OCI-LY1 (cell line): ENCODE measurements around the gene ASCL2.

ENCODE experiments used
- H2AFZ ChIP-seq: fragments of 200-600 bp; sonication (generic), shearing (Covaris generic); 2 replicates; pipeline ENCODE4 v1.6.0; 2014; ENCODE audit warnings: antibody characterized with exemption, mild to moderate bottlenecking, low read length
- H3F3A ChIP-seq: fragments of 200-600 bp; sonication (generic), shearing (Covaris generic); 2 replicates; pipeline ENCODE4 v1.6.0; 2014; ENCODE audit warnings: mild to moderate bottlenecking, antibody characterized with exemption, low read length, moderate library complexity; ENCODE audit not compliant: insufficient read depth
- H3K27ac ChIP-seq: fragments of 200-600 bp; sonication (generic); 2 replicates; pipeline ENCODE4 v1.5.1; 2014; ENCODE audit warnings: low read length, mixed run types, mild to moderate bottlenecking, low read depth; ENCODE audit not compliant: poor library complexity, severe bottlenecking
- H3K27me3 ChIP-seq: fragments of 200-600 bp; sonication (generic); 2 replicates; pipeline ENCODE4 v1.6.0; 2014; ENCODE audit warnings: antibody characterized with exemption, mild to moderate bottlenecking, low read length, moderate library complexity; ENCODE audit not compliant: insufficient read depth
- H3K36me3 ChIP-seq: fragments of 200-600 bp; sonication (generic); 2 replicates; pipeline ENCODE4 v1.6.1; 2014; ENCODE audit warnings: mild to moderate bottlenecking, antibody characterized with exemption, low read length, moderate library complexity, mixed read lengths; ENCODE audit not compliant: insufficient read depth
- H3K4me1 ChIP-seq: fragments of 200-600 bp; sonication (generic); 2 replicates; pipeline ENCODE4 v1.5.1; 2014; ENCODE audit warnings: mild to moderate bottlenecking, low read length, moderate library complexity; ENCODE audit not compliant: insufficient read depth, severe bottlenecking
- H3K4me2 ChIP-seq: fragments of 200-600 bp; sonication (generic), shearing (Covaris generic); 2 replicates; pipeline ENCODE4 v1.6.1; 2014; ENCODE audit warnings: low read length
- H3K4me3 ChIP-seq: fragments of 200-600 bp; sonication (generic); 2 replicates; pipeline ENCODE4 v1.5.1; 2014; ENCODE audit warnings: low read length, low read depth, mild to moderate bottlenecking, mixed read lengths; ENCODE audit not compliant: poor library complexity, severe bottlenecking
- H3K79me2 ChIP-seq: fragments of 200-600 bp; shearing (Covaris generic); 2 replicates; pipeline ENCODE4 v1.6.1; 2016; ENCODE audit warnings: mixed run types, low read length, mixed read lengths; ENCODE audit not compliant: insufficient read depth
- H3K9ac ChIP-seq: fragments of 200-600 bp; sonication (generic), shearing (Covaris generic); 2 replicates; pipeline ENCODE4 v1.6.1; 2014; ENCODE audit warnings: mild to moderate bottlenecking, low read length, mixed read lengths
- H3K9me2 ChIP-seq: fragments of 200-600 bp; sonication (generic), shearing (Covaris generic); 2 replicates; pipeline ENCODE4 v1.6.1; 2014; ENCODE audit warnings: low read depth, mild to moderate bottlenecking, low read length, mixed read lengths
- H3K9me3 ChIP-seq: fragments of 200-600 bp; shearing (Covaris generic); 2 replicates; pipeline ENCODE4 v1.6.1; 2014; ENCODE audit warnings: low read length, mixed read lengths
- H4K20me1 ChIP-seq: fragments of 200-600 bp; sonication (generic), shearing (Covaris generic); 2 replicates; pipeline ENCODE4 v1.6.0; 2016; ENCODE audit warnings: mild to moderate bottlenecking, low read length; ENCODE audit not compliant: insufficient read depth
- EZH2 ChIP-seq: fragments of 200-600 bp; sonication (generic), shearing (Covaris generic); IDR thresholded peaks from 2 replicates; pipeline ENCODE4 v1.8.0; 2017; ENCODE audit warnings: borderline replicate concordance, mixed run types, mild to moderate bottlenecking, antibody characterized with exemption, low read length, moderate library complexity, mixed read lengths
- TF ChIP-seq, protein P1 (sequence below): fragments of 200-600 bp; sonication (generic), shearing (Covaris generic); IDR thresholded peaks from 2 replicates; pipeline ENCODE4 v1.5.1; 2017; ENCODE audit warnings: mild to moderate bottlenecking, antibody characterized with exemption, low read length, moderate library complexity, mixed read lengths

Gene ASCL2

DNA sequence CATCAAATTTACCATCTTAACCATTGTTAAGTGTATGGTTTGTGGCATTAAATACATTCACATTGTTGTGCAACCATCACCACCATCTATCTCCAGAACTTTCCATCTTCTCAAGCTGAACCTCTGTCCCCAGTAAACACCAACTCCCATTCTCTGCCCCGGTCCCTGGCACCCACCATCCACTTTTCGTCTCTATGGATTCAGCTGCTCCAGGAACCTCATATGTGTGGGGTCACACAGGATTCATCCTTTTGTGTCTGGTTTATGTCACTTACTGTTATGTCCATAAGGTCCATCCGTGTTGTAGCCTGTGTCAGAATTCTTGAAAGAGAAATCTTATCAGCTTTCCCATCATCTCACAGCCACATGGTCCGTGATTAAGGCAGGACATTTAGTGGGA, 47.7 kb upstream of the ASCL2 start:
- TF ChIP-seq, protein P1, sequence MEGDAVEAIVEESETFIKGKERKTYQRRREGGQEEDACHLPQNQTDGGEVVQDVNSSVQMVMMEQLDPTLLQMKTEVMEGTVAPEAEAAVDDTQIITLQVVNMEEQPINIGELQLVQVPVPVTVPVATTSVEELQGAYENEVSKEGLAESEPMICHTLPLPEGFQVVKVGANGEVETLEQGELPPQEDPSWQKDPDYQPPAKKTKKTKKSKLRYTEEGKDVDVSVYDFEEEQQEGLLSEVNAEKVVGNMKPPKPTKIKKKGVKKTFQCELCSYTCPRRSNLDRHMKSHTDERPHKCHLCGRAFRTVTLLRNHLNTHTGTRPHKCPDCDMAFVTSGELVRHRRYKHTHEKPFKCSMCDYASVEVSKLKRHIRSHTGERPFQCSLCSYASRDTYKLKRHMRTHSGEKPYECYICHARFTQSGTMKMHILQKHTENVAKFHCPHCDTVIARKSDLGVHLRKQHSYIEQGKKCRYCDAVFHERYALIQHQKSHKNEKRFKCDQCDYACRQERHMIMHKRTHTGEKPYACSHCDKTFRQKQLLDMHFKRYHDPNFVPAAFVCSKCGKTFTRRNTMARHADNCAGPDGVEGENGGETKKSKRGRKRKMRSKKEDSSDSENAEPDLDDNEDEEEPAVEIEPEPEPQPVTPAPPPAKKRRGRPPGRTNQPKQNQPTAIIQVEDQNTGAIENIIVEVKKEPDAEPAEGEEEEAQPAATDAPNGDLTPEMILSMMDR, result no peak
- no peaks in the 10 kb centered on the region for H4K20me1 ChIP-seq
- no peaks in the 10 kb centered on the region for H3K4me1 ChIP-seq
- H3K9me3 ChIP-seq, result no peaks in the 10 kb centered on the region
- H3K36me3 ChIP-seq, result no peaks in the 10 kb centered on the region
- no peak overlapping the region for H3K27ac ChIP-seq
- H2AFZ ChIP-seq, result no peak overlapping the region
- no peak overlapping the region for H3K9ac ChIP-seq
- H3K4me2 ChIP-seq, result no peak overlapping the region
- H3K79me2 ChIP-seq, result no peaks in the 10 kb centered on the region
- H3K27me3 ChIP-seq, result no peaks in the 10 kb centered on the region; the same call in 1 of the 2 replicates
- H3K9me2 ChIP-seq, result no peaks in the 10 kb centered on the region
- H3F3A ChIP-seq, result no peaks in the 10 kb centered on the region
- H3K4me3 ChIP-seq, result no peak overlapping the region

DNA sequence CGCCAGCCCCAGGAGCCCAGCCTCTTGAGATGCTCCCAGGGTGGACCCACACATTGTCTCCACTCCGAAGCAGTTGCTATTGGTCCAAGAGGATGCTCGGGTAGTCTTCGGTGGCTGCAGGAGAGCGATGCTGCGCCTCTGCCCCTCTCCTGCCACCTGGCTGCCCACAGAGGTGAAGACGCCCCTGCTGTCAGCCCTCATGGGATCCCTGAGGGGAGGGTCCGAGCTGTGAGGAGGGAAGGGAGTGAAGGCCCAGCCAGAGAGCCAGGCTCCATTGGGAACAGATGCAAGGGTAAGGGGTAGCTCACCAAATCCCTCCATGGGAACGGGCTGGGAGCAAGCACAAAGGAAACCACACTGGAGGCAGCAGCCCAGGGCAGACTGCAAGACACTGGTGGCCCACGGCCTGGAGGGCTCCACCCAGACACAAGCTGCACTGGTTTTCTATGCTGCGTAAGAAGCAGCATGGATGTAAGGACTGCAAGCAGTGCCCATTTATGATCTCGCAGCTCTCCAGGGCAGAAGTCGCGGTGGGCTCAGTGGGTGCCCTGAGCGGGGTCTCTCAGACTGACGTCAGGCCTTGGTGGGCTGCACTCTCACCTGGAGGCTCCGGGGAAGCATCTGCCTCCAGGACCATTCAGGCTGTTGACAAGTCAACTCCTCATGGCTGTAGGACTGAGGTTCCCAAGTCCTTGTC, 47.1 kb upstream of the ASCL2 start:
- Histone ChIP-seq H4K20me1 (no peaks in the 10 kb centered on the region), H3K4me2 (no peak overlapping the region), H3F3A (no peaks in the 10 kb centered on the region), H2AFZ (no peak overlapping the region), H3K27ac (no peak overlapping the region), H3K36me3 (no peaks in the 10 kb centered on the region), H3K9me2 (no peaks in the 10 kb centered on the region), H3K27me3 (no peaks in the 10 kb centered on the region), H3K9ac (no peak overlapping the region), H3K9me3 (no peaks in the 10 kb centered on the region), H3K4me1 (no peaks in the 10 kb centered on the region), H3K79me2 (no peaks in the 10 kb centered on the region), H3K4me3 (no peak overlapping the region)
- TF ChIP-seq EZH2, result no peak
- TF ChIP-seq, protein P1, result no peak

DNA sequence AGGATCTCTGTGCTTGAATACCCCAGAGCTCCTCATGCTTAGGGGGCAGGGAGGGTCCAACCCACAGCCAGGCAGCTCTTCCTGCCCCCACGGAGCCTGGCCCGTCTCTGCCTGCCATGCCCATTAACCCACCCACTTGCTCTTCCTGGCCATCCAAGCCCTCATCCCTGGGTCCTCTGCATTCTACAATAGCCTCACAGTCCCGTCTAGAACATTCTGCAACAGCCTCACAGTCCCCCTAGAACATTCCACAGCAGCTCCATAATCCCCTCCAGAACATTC, 46.5 kb upstream of the ASCL2 start:
- H3K9me3 ChIP-seq, result no peaks in the 10 kb centered on the region
- H3K27me3 ChIP-seq, result no peaks in the 10 kb centered on the region
- H3F3A ChIP-seq, result no peaks in the 10 kb centered on the region
- no peaks in the 10 kb centered on the region for H3K36me3 ChIP-seq
- no peak overlapping the region for H3K4me3 ChIP-seq
- no peak overlapping the region for H3K4me2 ChIP-seq
- TF ChIP-seq, protein P1, result no peak
- TF ChIP-seq EZH2, result no peak
- no peak overlapping the region for H3K9ac ChIP-seq
- no peak overlapping the region for H2AFZ ChIP-seq
- H3K9me2 ChIP-seq, result no peaks in the 10 kb centered on the region
- no peaks in the 10 kb centered on the region for H3K79me2 ChIP-seq
- no peaks in the 10 kb centered on the region for H3K4me1 ChIP-seq
- no peaks in the 10 kb centered on the region for H4K20me1 ChIP-seq
- no peak overlapping the region for H3K27ac ChIP-seq
